Measurements from ENCODE around the gene TENM4.

The TENM4 gene

GRCh38 chr11:78656984-78657383 lies 783.8 kb downstream of the TENM4 start:
- no peak for DNase-seq (ENCODE audit: low spot score)

DNA sequence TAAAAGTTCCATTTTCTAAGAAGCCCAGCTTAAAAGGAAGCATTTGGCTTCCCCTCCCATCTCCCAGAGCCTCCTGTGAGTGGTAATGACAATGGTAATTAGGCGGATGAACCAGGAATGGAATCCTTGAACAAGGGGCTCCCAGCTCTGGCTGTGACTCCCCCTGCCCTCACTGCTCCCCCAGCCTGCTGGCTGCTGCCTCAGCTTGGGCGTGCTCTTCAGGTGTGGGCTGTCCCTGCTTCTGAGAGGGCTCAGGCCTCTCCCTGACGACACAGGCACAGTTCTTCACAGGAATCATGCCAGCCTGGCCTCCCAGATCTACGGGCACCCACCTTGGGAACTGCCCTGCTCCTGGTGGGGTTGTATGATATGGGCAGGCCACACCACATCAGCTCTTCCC lies 784.5 kb downstream of the TENM4 start:
- DNase-seq (ENCODE audit: low spot score) = no peak

GRCh38 chr11:78655561-78655960 lies 785.3 kb downstream of the TENM4 start:
- DNase-seq (ENCODE audit: low spot score) = no peak

DNA sequence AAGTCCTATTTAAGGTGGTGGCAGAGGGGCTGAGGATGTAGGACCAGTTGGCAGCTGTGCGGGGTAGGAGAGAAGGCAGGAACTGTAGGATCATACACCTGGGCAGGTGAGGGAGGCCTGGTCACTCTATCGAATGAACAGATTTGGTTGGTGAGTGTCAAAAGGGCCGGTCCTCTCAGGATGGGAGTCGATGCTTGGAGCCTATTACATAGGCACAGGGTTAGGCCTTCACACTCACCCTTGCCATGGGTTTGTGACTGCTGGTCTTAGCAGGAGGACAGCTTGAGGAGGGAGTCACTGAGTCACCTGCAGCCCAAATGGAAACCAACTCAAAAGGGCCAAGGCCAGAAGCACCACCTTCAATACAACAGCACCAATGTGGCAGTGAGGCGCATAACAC lies 786.0 kb downstream of the TENM4 start:
- no peak for DNase-seq (ENCODE audit: low spot score)

- no peak for DNase-seq (ENCODE audit: low spot score)
These were observed 786.8 kb downstream of the TENM4 start for GRCh38 chr11:78654071-78654470.

DNA sequence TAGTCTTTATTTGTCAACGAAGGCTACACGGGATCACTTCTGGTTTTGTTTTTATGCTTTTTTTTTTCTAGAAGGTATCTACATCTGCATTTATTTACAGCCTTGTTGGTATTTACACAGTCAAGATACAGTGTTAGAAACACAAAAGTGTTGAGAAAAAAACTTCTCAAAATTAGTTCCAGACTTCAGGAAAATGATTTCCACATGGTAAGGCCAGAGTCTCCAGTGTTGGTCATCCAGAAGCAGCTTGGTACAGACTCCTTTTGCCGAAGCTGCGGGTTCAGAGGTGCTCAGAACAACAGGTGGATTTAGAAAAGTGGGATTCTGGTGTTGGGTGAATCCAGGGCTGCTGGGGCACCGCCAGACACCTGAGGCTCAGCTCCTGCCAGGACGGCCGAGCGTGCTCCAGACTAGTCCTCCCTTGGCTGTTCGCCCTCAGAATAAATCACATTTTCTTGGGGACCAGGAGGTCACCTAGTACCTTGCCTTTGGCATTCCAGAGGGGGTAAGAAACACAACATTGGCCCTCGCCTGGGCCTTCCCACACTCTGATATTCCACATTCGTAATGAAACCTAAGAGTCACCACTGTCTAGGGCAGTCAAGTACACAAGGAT lies 787.4 kb downstream of the TENM4 start:
- no peak for DNase-seq (ENCODE audit: low spot score)

- no peak for DNase-seq (ENCODE audit: low spot score)
These were observed 788.0 kb downstream of the TENM4 start for GRCh38 chr11:78652843-78653239.

- DNase-seq (ENCODE audit: low spot score) = no peak
These were observed 788.6 kb downstream of the TENM4 start for GRCh38 chr11:78651923-78652842.

GRCh38 chr11:78651136-78651775 lies 789.6 kb downstream of the TENM4 start:
- DNase-seq (ENCODE audit: low spot score) = no peak

DNA sequence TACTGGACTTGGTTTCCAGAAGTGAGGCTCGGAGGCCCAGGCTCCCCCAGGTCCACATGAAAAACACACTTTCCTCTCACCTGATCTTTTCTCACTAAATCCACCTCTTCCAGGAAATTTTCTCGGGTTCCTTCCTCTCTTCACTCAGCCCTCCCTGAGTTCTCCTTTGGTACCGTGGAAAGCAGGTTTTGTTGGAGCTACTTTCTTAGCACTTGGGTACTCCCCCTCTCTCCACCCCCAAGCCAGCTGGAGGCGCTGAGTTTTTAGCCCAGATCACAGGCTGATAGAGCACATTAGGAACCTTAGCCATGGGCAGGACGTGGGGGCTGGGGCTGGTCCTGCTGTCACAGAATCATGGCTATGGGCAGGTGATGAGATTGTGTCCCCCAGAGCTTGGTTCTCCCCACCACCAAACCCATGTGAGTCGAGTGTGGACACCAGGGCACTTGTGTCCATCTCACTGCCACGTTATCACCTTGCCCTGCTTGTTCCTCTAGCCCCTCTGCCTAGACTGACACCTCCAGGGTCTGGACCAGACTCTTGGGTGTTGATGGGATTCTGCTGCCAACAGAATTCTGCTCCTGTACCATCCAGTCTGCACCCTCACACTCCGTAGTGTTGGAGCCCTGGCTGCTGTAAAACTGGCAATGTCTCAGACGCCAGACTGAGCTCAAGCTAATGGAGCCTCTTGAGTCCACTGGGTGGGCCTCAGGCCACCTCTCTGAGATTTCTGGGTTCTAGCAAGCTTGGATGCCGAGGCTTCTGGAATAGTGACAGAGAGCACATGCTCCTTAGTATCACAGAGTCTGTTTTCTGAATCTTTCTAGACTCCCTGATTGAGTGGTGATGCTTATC lies 791.2 kb downstream of the TENM4 start:
- DNase-seq (ENCODE audit: low spot score) = no peak

GRCh38 chr11:78647986-78648875 lies 792.6 kb downstream of the TENM4 start:
- DNase-seq (ENCODE audit: low spot score) = no peak

GRCh38 chr11:78647266-78647915 lies 793.4 kb downstream of the TENM4 start:
- no peak for DNase-seq (ENCODE audit: low spot score)

GRCh38 chr11:78646564-78647185 lies 794.2 kb downstream of the TENM4 start:
- peak; percentile 60 for DNase-seq (ENCODE audit: low spot score)

GRCh38 chr11:78645226-78646202 lies 795.3 kb downstream of the TENM4 start:
- DNase-seq (ENCODE audit: low spot score) = peak; percentile 59

GRCh38 chr11:78643676-78644056 lies 797.2 kb downstream of the TENM4 start:
- DNase-seq (ENCODE audit: low spot score) = no peak

GRCh38 chr11:78642979-78643675 lies 797.7 kb downstream of the TENM4 start:
- no peak for DNase-seq (ENCODE audit: low spot score)

- DNase-seq (ENCODE audit: low spot score) = no peak
These were observed 799.3 kb downstream of the TENM4 start for GRCh38 chr11:78641541-78641940.

GRCh38 chr11:78638704-78639380 lies 802.0 kb downstream of the TENM4 start:
- DNase-seq (ENCODE audit: low spot score) = no peak
